GM19397 (cell line): ENCODE data around the gene SATB2.

Source experiments
- ATAC-seq: cut with Tn5 transposase; IDR thresholded peaks from one replicate; pipeline ENCODE4 v1.9.1; 2021; ENCODE audit warnings: mild to moderate bottlenecking, moderate library complexity; ENCODE audit not compliant: unreplicated experiment

SATB2 gene

DNA sequence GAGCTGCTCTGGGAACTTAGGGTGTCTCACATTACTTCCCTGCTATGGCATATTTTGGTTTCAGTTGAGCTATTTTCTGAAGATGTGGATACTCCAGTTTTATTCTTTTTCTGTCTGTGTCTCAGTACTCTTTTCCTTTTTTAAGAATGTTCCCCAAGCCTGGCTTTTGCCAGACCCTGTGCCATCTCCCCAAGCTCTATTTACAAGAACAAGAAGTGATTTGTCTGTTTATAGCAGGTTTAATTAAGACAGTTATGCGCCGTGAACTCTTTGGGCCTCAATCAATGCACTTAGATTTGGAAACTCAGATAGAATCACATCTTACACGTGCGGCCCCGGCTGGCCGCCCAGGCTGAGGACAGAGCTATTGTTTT is 8.9 kb upstream of the SATB2 start:
- no peak for ATAC-seq

DNA sequence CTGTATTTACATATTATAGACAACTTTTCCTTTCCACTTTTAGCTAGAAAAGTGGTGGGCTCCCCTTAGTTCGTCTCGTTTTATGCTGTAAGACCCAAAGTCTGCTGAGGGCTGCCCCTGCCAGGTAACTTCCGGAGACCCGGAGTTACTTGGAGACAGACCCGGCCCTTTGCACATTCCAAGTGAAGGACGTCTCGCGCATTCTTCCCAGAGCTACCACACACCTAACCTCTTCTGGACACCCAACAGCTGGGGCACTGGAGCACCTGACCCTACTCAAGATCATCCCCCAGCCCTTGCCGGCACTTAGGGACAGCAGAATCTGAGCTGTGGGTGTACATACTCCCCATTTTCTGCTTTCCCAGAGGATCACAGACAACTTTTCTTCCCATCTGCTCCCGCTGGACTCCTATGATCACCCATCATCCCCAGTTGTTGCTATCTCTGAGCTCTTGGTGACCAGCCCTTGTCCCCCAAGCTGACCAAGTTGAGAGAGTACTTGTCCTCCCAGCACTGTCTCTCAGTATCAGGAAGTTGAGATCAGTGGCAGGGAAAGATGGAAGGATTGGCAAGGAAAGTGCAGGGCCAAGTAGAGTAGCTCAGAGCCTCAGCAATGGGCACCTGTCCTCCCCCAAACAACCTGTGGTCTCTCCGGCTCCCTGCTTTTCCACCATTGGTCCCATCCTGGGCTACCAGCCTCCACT is 8.4 kb upstream of the SATB2 start:
- ATAC-seq = no peak

DNA sequence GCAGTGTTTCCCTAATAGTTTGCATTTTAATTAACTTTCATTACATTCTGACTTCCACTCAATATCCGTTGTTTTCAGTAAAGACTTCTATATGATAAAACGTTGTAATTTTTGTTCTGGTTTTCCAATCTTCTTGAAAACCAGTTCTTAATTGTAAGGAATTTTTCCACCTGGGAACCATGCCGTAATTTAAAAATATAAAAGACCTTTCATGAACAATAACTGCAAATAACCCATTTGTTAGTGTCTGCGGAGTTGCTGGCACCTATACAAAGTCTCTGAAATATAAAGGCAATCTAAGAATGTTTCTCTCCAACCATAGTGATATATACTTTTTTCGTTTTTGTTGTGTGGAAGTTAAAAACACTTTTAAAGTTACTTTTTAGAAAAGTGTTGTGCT is 7.7 kb upstream of the SATB2 start:
- ATAC-seq = no peak

DNA sequence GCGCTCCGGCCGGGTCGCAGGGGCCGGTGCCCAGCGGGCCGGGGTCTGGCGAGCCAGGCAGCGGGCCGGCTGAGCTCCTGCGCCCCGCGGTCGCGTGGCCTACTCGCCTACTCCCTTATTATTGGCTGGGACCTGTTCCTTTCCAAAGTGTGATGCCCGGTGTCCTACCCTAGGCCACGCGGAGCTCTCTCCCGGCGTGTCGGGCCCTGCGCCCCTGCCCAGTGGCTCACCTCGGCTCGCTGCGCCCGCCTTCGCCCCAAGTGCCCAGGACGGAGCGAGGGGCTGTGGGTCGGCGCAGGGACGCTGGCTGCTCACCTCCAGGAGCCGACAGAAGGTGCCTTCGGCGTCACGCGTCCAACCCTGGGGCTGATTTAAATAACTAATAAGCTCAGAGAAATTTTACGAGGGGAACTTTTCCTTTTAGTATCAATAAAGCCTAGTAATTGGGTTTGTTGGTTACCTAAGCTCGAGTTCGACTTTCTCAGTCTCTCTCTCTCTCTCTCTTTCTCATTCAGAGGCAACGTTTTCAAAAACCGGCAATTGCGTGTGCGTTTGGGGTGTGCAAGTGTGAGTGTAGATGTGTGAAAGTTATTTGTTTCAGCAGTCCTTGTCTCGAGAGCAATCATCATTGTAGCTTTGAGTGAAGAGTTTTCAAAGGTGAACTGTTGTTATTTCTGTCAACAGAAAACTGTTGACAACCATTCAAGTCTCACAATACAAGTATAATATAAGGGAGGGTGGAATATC is 7.0 kb upstream of the SATB2 start:
- no peak for ATAC-seq

DNA sequence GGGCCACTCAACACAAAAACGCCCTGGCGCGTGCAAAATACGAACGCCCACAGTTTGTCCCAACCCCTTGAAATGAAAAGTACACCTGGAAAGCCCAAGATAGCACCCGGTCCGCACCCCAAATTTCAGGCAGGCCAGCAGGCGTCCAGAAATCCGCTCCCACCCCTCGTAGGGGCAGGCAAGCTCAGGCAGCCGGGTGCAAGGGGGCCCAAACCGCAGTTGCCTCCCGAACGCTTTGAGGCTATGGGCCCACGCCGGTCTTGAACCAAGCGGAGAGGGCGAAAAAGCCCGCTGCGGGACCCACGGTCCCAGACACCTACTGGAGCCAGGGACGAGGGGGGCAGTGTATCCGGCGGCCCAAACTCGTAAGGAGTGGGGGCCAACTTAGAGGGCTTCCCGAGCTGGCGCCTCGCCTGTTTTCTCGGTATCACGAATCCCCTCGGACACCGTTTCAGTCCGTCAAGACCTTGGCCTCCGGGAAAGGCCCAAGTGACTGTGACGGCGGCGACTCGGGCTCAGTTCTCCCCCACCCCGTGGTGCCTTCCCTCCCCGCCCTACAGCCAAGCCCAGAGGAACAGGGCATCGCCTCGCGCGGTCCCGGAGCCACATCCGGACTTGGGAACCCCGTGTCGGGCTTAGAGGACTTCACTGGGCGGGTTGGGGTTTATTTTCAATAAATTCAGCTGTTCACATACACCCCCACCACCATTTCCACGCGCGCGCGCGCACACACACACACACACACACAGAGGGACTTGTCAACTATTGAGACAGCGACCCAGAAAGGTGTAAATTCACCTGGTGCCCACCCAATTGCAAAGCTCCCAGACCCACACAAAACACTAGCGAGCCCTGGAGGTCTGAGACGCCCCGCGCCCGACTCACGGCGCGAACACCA is 6.2 kb upstream of the SATB2 start:
- ATAC-seq = no peak

DNA sequence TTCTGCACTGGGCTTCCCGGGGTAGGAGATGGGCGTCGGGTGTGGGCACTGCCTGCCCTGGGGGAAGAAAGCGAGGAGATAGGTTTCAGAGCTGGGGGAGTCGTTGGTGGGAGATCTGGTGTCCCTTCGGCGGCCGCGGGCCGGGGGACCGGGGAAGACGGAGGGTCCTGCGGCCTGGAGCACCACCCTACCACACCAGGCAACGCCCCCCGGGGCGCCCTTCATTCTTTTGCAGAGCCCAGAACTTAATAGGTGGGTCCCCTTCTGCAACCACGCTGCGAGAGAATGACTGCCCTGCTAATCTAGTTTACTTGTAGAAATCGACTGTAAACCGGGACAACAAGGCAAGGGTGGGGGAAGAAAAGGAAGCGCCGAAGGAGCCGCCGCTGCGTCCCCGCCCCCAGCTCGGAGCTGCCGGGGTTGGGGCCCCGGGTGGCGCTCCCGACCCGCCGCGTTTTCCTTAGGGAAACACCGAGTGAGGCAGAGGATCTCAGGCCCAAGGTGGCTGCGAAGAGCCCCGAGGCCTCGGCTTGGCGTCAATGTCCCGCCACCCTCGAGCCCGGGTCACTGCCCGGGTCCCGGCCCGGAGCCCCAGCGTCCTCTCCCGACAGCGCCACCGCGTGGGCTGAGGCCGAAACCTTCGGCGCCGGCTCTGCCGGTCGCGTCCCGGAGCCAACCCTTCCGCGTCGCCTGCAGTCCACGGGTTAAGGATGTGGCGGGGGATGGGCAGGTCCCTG is 5.4 kb upstream of the SATB2 start:
- no peak for ATAC-seq

DNA sequence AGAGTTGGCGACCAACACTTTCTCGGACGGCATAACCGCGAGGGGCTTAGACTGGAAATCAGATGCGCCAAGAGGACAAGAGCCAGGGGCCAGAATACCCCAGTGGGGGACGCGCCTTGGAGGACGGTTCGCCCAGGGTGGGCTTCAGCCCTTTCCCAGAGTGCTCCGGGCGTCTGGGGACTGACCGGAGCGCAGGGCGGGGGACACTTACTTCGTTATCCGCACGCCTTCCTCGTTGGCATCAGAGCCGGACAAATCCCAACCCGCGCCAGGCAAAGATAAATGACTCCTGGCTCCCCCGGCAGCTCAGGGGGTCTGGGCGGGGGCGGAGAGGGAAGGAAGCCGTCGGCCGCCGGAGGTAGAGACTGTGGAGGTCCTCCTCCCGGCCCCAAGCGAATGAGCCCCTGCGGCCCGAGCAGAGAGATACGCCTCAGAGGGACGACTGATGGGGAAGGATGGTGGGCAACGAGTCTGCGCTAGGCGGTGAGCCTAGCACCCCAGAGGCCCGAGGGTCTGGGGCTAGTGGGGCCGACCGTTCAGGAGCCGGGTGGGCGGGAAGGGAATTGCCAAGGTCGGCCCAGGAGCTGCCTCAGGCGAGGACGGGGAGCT is 4.7 kb upstream of the SATB2 start:
- ATAC-seq = no peak

DNA sequence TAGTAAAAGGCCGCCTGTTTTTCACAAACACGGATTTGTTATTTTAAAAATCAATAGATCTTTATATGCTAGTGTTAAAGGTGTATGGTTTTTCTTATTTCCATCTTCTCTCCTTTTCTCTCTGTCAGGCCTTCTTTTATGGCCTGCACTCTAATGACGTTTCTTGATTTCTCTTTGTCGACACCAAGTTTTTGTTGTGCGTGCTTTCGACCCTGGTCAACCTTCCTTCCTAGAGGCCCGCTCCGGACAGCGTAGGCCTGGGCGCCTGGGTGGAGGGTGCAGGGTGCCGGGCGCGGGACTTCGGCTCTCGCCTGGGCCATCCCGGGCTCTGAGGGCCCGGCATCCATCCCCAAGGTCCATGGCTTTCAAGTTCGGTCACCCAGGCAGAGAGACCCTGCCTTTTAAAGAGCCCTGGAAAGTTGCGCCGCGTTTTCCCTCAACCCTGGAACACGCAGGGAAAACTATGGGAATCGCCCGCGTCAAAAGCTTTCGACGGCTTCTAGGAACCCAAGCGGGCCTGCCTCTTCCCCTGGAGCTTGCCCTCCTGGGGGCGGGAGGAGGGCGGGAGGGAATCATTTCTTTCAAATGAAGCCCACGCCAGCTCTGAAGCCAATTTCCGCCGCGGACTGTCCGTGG is 4.1 kb upstream of the SATB2 start:
- no peak for ATAC-seq

DNA sequence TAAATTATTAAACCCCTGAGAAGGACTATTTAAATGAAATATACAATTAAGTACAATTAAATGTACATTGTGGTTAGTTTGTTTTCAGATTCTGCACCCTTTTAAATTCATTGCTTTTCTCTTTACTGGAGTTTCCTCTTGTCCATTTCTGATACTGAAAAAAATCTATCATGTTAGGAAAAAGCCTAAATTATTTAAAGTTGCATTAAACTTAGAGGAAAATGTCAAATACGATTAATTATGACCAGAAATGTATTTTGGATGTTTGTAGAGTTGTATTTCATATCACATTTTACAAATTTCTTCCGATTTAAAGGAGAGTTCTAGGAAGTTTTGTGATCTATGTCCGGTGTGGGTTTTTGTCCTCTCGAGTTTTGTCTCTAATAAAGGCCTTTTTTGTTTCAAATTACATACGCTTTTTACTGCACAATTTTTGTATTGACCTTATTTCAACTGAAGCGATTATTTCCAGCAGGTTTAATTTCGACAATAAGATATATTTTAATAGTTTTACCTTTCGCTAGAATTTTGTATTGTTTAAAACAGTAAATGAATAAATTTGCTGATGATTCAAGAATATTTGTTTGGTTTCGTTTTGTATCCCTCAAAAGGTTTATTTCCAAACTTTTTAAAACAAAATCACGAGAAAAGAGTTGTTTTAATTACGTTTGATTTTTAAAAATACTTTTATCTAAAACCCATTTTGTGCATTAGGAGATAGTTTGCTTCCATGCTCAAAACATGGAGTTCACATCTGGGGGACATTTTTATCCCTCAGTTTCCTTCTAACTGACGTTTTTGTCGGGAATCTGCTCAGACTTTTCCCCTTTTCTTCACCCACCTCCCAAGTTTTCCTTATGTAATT is 3.3 kb upstream of the SATB2 start:
- no peak for ATAC-seq

DNA sequence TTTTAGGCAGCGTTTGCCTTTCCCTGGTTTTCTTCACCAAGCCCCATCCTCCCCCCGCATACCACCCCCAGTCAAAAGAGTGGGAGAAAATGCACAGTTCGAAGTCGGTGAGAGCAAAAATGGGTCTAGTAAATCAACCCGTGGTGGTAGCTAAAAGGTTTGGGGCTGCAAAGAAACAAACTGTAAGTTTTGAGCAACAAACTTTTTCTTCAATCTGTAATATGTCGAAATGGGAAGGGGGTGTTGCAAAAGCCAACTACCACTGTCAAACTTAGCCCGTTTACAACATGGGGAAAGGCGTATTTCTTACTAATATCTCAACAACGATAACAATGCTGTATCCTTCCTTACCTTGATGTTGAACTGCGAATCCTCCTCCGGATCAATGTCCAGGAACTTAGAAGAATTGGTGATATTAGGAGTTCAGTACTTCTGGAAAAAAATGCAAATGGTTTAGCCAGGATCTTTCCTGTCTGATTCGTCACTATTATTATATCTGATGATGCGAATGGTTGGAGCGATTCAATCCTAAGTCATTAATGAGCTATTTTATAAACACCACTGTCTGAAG is 2.4 kb upstream of the SATB2 start:
- ATAC-seq = no peak

DNA sequence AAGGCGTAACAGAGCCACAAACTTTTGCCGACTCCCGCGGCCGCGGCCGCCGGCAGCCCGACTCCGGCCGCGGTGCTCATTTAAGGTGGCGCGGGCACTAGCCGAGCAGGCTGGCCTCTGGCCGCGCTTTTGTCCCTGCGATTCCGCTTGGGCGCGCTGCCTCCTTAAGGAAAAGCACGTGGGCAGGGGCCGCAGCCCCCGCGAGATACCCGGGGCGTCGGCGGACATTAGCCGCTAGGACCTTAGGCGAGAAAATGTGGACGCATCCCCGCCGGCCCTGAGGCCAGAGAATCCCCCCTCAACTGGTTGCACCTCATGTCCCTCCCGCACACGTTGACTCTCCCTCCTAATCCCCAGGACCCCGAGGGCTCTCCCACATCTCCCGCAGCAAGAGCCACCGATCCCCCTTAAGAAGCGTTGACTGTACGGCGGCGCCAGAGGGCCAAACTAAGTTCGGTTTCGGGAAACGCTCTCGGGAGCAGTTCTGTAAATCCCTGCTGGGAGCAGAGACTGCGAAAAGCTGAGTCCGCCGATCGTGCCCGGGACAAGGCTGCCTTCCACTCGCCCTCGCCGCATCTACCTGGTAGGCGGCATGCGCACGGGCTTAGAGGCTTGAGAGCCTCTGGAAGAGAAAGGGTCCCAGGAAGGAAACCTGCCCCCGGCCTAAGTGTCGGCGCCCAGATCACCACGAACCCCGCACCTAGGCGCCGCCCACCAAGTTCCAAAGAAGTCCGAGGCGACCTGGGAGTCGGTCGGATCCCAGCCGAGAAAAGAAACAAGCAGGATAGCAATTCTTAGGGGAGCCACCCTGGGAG is 1.8 kb upstream of the SATB2 start:
- ATAC-seq = peak; percentile 54

DNA sequence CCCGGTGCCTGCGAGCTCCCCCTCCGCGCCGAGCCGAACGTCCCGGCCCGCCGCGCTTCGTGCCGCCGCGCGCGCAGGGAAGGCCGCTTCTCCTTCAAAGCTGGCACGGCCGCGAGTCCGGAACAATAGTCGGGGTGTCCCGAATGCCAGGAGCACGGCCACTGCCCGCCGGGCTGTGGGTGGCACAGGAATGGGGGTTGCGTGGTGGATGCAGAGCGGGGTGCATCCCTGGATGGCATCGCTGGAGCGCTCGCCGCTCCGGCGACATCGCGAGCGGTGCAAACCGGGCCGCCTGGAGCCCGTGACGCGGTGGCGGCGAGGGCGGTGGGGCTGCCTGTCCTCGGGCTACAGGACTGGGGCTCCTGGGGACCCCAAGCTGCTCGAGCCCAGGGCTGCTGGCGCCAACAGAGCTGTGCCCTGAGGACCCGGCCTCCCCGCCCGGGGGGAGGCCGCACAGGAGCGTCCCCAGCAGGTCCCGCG is 1.1 kb upstream of the SATB2 start:
- peak; percentile 45 for ATAC-seq

DNA sequence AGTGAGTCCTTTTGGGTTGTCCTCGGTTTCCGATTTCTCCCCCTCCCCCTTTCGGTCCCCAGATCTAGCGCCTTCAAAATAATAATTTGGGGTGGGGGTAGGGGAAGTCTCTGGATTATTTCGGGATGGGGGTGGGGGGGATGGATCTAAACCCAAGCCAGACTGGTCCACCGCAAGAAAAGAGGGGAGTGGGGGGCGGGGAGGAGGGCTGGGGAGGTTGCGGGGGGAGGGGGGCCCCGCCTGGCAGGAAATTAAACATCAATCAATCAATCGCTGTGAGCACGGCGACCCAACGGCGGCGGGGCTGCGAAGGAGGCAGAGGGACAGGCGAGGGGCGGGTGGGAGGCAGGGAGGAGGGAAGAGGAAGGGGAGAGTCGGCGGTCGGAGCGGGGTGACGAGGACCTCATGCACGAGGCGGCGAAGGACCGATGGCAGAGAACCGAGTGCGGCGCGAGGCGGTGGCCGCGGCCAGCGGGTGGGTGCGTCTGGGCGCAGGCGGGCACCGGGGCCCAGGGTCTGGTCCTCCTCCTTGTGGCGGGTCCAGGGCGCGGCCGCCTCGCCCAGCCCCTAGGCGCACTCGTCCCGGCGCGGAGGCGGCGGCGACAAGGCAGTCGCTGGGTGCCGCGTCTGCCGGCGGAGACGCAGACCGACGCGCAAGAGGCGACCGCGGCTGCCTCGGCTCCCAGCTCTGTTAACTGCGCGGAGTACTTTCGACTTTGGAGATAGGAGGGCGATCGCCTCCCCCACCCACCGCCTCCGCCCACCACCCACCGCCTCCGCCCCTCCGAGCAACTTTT is 468 bp upstream of the SATB2 start:
- peak; percentile 29 for ATAC-seq

DNA sequence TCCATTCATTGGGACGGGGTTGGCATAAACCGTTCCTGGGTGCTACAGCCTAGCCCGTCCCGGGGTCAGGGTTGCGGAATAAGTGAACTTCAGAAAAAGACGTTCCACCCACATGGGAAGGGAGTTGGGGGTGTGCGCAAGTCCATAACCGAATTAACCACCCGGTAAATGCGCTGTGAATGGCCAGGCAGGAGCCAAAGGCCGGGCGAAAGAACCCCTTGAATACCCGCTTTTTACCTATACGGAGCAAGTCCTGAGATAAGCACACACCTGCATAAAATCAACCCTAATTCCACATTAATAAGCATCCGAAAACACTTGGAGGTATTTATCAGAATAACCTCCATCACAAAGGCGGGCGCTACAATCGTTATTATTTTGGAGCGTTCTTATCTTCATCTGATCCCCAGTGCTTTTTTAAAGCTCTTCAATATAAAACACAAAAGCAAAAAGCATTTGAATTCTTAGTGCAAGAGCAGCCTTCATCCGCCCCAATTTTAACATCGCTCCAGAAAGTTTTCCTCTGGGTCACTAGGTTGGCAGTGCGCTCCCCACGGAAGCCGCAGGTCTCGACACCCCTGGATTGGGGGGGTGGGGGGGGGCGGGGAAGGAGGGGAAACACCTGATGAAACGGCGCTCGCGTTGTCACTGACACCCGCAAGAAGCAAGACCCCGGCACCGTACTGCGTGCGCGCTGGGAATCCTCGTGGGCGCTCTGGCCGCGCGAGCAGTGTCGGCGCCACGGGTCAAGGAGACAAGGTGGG is 1.2 kb downstream of the SATB2 start:
- ATAC-seq = no peak

DNA sequence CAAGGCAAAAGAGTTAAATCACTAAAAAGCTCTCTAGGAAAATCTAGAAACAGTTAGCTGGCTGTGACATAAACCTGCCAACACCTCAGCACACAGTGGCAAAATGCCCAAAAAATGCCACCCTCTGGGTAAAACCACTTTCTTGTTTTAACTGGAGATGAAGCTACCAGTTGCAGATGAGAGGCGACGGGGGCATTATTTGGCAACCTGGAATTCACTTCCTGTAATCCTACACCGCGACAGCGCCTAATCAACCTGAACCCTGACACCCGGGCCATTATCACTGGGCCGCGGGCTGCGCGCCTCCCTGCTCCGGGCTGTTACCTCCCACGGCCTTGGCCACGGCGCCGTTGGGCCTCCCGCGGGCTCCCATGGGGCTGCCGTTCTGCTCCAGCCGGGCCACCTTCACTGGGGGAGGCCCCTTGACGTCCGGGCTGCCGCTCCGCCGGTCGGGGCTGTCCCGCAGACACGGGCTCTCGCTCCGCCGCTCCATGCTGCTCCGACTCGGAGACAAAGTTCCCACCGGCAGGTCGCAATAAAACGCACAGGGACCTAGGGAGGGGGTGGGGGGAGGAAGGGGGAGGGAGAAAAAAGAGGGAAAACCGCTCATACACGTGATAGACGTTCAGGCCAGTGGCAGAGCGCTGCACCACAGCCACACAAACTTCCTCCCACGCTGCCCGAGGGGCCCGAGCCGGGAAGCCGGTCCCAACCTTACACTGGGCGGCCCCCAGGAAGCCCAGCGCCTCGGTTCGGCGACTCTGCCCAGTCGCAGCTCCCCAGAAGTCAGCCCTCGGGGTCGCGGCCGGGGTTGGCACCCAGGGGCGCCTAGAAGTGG is 2.0 kb downstream of the SATB2 start:
- no peak for ATAC-seq

DNA sequence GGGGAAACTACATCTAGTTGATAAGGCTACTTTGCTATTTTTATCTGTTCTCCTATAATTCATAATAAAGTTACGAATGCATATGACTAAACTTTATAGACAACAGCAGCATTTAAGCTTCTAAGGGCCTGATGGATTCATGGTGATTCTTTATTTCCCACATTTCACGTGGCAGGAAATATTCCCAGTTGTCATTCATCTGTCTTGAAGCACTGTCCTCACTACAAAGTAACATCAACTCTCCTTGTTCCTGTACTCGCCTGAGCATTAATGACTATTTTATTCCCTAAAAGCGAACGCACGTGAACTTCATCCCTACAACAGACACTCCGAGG is 2.6 kb downstream of the SATB2 start:
- ATAC-seq = no peak
